HepG2 (cell line): ENCODE results near the gene STAC.

Experiments used
- BORCS8-MEF2B ChIP-seq: sonication (generic); formaldehyde crosslinking; IDR thresholded peaks from 2 replicates; pipeline ENCODE4 v1.8.0; 2022; ENCODE audit warnings: mild to moderate bottlenecking, missing genetic modification reagents
- GABPB1 ChIP-seq: IDR thresholded peaks from 2 replicates; pipeline ENCODE4 v1.6.1; 2016; ENCODE audit warnings: mild to moderate bottlenecking, missing genetic modification reagents, moderate library complexity, missing compliant biosample characterization
- NFYC ChIP-seq: IDR thresholded peaks from 2 replicates; pipeline ENCODE4 v1.6.1; 2016; ENCODE audit warnings: missing genetic modification reagents, missing compliant biosample characterization
- NPAS2 ChIP-seq: sonication (generic); formaldehyde crosslinking; IDR thresholded peaks from 2 replicates; pipeline ENCODE4 v1.8.0; 2022; ENCODE audit warnings: mild to moderate bottlenecking, missing genetic modification reagents, borderline replicate concordance
- PHF20 ChIP-seq: sonication (generic); formaldehyde crosslinking; IDR thresholded peaks from 2 replicates; pipeline ENCODE4 v1.5.0; 2020; ENCODE audit warnings: mild to moderate bottlenecking, missing genetic modification reagents
- SP1 ChIP-seq, 2 experiments: fragments of 450-650 bp in 1 of 2; sonication (generic) in 1 of 2; formaldehyde crosslinking in 1 of 2; IDR thresholded peaks; 2 replicates each; pipeline versions ENCODE4 v1.4.0 to v1.6.1; 2016 to 2020; ENCODE audit warnings: missing genetic modification reagents in 1 of 2
- ZNF207 ChIP-seq: fragments of 450-650 bp; IDR thresholded peaks from 2 replicates; pipeline ENCODE4 v1.6.1; 2016; ENCODE audit warnings: antibody characterized with exemption, borderline replicate concordance
- TF ChIP-seq, protein P1 (sequence below): sonication (generic); formaldehyde crosslinking; IDR thresholded peaks from 2 replicates; pipeline ENCODE4 v1.5.0; 2020; ENCODE audit warnings: mild to moderate bottlenecking, missing genetic modification reagents, moderate library complexity

DNA sequence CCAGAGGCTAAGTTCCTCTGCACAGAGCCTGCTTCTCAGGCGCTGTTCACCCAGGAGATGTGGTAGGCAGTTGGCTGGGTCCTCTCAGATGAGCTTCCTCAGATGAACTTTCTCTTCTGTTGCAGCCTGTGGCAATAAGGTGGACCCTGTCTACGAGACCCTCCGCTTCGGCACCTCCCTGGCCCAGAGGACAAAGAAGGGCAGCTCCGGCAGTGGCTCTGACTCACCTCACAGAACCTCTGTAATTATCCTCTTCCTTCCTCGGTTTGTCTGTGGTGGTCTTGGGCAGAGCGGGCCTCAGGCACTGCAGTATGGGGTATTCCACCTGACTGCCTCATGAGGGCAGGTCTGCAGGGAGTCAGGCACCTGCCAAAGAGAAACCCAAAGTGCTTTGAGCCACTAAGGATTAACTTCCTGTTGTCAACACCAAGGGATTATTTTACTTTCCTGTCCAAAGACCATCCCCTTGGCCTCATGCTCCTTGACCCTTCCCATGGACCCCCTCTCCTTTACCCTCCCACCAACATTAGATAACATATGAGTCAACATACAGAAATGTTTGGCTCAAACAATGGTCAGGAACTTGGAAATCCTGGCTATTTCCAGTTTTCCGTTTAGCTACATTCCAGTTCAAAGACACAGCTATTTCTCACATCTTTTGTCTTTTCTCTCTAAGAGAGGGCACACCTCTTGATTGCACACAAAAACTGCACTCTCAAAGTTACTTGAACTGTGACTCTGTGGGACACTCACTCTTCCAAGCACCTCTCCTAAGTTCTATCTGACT is 105.9 kb downstream of the STAC start:
- TF ChIP-seq PHF20 (CRISPR knock-in tag) (no peak), GABPB1 (no peak), BORCS8-MEF2B (CRISPR knock-in tag) (no peak), ZNF207 (no peak), SP1 (IDR thresholded peaks at IDR 0.05) (no peak), SP1 (CRISPR knock-in tag; IDR thresholded peaks at IDR 0.05) (no peak), NPAS2 (CRISPR knock-in tag) (no peak), NFYC (CRISPR knock-in tag) (no peak)
- TF ChIP-seq, protein P1, sequence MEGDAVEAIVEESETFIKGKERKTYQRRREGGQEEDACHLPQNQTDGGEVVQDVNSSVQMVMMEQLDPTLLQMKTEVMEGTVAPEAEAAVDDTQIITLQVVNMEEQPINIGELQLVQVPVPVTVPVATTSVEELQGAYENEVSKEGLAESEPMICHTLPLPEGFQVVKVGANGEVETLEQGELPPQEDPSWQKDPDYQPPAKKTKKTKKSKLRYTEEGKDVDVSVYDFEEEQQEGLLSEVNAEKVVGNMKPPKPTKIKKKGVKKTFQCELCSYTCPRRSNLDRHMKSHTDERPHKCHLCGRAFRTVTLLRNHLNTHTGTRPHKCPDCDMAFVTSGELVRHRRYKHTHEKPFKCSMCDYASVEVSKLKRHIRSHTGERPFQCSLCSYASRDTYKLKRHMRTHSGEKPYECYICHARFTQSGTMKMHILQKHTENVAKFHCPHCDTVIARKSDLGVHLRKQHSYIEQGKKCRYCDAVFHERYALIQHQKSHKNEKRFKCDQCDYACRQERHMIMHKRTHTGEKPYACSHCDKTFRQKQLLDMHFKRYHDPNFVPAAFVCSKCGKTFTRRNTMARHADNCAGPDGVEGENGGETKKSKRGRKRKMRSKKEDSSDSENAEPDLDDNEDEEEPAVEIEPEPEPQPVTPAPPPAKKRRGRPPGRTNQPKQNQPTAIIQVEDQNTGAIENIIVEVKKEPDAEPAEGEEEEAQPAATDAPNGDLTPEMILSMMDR (CRISPR knock-in tag) = no peak
